GM19328 (cell line): ENCODE data around the gene TCOF1.
A peak's percentile ranks its signal among the peaks of the same experiment; 100 is the strongest.
"Not testable (repeated sequence)": the region's sequence is repeated elsewhere in the genome, so short reads cannot be mapped to it uniquely, and the experiment has no call there.

Source experiments
- ATAC-seq: cut with Tn5 transposase; IDR thresholded peaks from one replicate; pipeline ENCODE4 v1.9.1; 2021; ENCODE audit warnings: mild to moderate bottlenecking, moderate library complexity; ENCODE audit not compliant: unreplicated experiment

The TCOF1 gene

GRCh38 chr5:150422758-150423157 lies 65.3 kb downstream of the TCOF1 start:
- no peak for ATAC-seq

- ATAC-seq, result not testable (repeated sequence)
Measured at GRCh38 chr5:150426165-150426564, 68.7 kb downstream of the TCOF1 start.

DNA sequence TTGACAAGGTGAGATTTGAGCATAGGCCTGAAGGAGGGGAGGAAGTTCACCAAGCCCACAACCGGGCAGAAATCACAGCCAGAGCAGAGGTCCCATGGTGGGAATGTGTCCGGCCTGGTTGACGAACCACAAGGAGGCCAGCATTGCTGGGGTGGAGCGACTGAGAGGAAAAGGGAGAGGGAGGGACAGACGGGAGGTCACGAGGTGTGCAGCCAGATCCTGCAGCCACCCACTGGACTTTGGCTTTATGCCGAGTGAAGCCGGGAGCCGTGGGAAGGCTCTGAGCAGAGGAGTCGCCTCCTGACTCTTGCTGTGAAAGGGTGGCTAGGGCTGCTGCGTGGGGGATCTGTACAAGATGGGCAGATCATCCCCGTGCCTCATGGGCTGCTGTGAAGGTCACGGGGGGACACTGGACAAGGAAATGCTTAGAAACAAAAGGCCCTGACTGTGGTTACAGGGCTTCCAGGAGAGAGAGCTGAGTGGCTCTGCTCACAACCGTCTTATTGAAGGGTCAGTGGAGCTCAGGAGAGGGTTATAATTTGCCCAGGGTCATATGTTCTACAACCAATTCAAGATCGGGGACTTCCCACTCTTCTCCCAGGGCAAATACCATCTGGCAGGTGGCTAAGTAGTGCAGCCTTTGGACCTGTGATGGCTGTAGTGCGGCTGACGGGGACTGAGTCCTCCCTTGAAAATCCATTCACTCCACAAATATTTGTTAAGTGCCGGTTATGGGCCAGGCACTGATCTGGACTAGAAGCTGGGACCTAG lies 70.8 kb downstream of the TCOF1 start:
- ATAC-seq, result no peak

- no peak for ATAC-seq
Measured at GRCh38 chr5:150428978-150429377, 71.5 kb downstream of the TCOF1 start.

- ATAC-seq, result no peak
Measured at GRCh38 chr5:150429410-150429873, 71.9 kb downstream of the TCOF1 start.

DNA sequence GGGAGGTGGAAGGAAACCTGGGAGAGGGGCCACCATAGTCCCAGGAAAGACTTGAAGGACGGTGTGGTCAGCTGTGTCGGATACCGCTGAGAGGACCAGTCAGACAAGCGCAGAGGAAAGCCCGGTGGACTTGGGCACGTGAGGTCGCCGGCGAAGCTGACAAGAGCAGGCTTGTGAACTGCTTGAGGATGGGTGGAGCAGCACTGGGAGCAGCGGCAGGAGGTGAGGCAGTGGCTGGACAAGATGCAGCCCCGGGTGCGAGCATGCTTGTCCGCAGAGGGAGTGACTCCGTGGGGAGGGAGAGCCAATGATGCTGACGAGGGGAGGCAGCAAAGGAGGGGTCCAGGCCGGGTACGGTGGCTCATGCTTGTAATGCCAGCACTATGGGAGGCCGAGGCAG lies 73.6 kb downstream of the TCOF1 start:
- ATAC-seq, result no peak

- no peak for ATAC-seq
Measured at GRCh38 chr5:150431574-150431973, 74.1 kb downstream of the TCOF1 start.

- ATAC-seq, result no peak
Measured at GRCh38 chr5:150434464-150434863, 77.0 kb downstream of the TCOF1 start.

DNA sequence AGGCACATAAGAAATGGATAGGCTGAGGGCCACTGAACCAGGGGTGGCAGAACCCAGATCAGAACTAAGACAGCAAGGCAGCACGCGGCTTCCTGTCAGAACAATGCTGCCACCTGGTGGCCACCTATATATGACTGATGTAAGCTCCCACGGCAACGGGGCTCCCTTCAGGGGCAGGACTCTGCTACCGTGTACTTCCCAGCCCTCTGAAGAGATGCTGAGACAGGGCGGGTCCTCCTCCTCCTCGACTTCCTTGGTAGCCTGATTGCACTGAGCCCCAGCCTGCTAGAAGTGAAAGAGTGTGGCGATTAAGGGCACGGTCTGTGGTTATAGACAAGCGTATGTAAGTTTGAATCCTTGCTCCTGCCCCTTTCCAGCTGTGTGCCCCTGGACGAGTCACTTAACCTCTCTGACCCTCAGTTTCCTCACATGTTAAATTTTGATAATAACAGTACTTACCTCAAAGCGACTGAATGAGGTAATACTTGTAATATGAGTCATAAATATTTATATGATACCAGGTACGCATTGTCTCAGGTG lies 78.7 kb downstream of the TCOF1 start:
- peak; percentile 89 for ATAC-seq

DNA sequence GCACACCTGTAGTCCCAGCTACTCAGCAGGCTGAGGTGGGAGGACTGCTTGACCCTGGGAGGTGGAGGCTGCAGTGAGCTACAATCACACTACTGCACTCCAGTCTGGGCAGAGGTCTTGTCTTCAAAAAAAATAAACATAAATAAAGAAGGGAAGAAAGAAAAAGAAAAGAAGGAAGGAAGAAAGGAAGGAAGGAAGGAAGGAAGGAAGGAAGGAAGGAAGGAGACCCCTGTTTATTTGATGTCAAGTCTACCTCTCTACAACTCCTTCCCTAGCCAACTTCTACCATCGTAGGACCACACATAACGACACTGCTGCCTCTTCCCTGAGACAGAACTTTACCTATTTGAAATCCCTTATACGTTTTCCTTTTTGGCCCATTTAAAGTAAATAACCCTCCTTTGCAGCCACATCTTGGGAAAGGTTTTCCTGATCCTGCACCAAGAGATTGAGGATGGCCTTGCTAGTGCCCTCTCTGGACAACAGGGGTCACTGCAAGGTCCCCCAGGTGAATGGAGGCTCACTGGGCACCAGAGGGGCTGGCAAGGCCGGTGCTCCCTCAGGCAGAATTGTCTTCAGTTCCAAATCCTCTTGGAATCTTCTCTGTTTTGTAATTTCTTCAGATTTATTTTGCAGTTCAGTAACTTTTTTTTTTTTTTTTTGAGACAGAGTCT lies 81.5 kb downstream of the TCOF1 start:
- ATAC-seq, result no peak

GRCh38 chr5:150440948-150441812 lies 83.7 kb downstream of the TCOF1 start:
- no peak for ATAC-seq

DNA sequence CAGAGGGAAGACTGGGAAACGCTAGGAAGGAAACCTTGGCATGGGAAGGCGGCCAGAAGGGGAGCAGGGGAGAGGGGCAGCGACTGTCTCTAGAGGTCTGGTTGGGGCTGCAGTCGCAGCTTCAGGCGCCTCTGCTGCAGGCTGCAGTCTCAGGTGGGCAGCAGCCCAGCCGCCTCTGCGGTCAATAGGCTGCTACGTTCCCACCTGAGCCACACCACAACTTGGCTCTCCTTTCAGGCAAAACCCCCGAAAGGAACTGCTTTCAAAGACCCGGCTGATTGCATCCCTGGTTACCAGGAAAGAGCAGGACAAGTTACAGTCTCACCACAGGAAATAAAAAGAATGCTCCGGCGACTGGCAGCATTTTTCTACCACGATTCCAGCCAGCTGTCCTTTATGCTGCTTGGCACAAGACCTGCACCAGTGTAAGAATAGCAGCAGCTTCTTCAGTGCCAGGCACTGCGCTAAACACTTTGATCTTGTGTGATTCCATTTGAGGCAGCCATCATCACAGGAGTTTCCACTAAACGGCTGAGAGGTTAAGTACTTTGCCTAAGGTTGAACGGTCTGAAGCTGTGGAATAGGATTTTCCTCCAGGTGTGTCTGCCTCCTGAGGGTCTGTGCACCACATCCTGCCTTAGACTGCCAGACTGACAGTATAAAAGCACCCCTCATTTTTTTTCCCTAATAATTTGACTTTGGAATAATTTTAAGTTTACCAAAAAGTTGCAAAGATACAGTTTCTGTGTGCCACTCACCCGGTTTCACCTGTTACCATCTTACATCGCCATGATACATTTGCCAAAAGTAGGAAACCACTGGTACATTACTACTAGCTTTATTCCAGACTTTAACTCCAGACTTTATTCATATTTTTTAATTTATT lies 84.6 kb downstream of the TCOF1 start:
- ATAC-seq, result no peak

GRCh38 chr5:150442699-150443080 lies 85.2 kb downstream of the TCOF1 start:
- ATAC-seq, result no peak

GRCh38 chr5:150443242-150444075 lies 86.0 kb downstream of the TCOF1 start:
- no peak for ATAC-seq

DNA sequence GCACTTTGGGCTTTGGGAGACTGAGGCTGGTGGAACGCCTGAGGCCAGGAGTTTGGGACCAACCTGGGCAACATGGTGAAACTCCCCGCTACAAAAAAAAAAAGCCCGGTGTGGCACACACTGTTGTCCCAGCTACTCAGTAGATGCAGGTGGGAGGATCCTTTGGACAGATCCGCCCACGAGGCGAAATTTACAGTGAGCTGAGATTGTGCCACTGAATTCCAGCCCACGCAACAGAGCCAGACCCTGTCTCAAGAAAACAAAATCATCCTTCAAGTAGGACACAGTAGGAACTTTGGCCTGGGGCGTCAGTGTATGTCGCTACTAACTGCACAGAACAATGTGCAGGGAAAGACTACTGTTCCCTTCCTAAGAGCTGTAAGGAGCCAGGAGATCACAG lies 87.3 kb downstream of the TCOF1 start:
- ATAC-seq, result no peak

DNA sequence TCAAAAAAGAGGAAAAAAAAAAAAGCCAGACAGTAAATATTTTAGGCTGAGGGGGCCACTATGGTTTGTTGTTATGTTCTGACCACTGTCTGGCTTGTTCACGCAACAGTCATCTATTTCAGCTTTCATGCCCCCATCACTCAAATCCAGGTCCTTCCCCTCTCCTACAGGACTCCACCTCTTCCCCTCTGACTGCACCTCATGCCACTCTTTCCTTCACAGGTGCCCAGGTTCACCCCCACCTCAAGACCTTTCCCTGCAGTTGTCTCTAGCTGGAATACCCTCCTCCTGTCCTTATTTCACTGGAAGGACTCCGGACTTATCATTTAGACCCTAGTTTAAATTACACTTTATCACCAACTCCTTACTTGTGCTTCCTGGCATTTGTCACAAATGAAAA lies 88.6 kb downstream of the TCOF1 start:
- no peak for ATAC-seq

DNA sequence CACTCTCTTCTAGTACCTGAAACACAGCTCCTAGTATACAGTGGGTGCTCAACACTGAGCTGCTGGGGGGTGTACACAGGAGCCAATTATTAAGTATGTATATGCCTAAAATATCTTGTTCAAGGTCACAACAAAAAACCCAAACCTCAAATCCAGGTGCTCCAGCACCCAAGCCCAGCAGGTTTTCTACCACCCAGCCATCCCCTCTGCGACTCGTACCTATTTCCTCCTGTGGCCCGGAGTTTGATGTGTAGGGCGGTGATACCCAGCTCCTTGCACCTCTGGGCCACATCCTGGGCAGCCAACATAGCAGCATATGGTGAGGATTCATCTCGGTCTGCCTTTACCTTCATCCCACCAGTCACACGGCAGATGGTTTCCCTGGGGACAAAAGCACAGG lies 89.1 kb downstream of the TCOF1 start:
- no peak for ATAC-seq

- ATAC-seq, result no peak
Measured at GRCh38 chr5:150447188-150447587, 89.7 kb downstream of the TCOF1 start.

DNA sequence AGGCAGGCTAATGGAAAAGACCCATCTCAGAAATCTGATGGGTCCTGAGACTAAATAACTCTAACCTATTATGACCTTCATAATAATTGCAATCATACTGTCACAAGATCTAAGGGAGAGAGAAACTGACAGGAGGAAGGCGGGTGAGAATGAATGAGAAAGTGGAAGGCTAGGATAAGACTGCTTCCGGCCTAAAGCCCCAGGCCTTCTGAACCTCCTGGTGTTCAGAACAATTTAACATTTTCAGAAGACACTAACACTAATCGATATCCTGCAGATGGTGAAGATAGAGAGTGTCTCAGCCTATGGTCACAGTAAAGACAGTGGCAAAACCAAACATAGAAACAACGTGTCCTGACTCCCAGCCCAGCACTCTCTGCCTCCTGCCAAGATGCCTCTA lies 90.8 kb downstream of the TCOF1 start:
- ATAC-seq, result no peak
